ENCODE measurements around the gene PAPOLA. TPM values are rescaled to one million over a fixed set of nuclear protein-coding genes. Genes with fewer than 3 reads are reported as not detected.
A peak's percentile ranks its signal among the peaks of the same experiment; 100 is the strongest.
"Not testable (repeated sequence)": the region's sequence is repeated elsewhere in the genome, so short reads cannot be mapped to it uniquely, and the experiment has no call there.

Gene PAPOLA
- total RNA-seq, 6 experiments from 2014 or later: 68.0 to 102 (median 88.1) TPM

GRCh38 chr14:96461950-96462798 is 40.0 kb upstream of the PAPOLA start:
- no peak overlapping the region for H3K4me3 ChIP-seq
- no peaks in the 10 kb centered on the region for H3K36me3 ChIP-seq
- ATAC-seq: peak; percentile 87 to 93 (median 88)
- peak overlapping the region; percentile 40 to 83 (median 78) for H3K27ac ChIP-seq
- DNase-seq: peak in 1 of 3 donors; percentile 57
- no peaks in the 10 kb centered on the region for H3K9me3 ChIP-seq
- TF ChIP-seq POLR2A (IDR thresholded peaks at IDR 0.05) (no peak), CTCF (IDR thresholded peaks at IDR 0.05) (no peak)
- no peaks in the 10 kb centered on the region for H3K27me3 ChIP-seq
- intact Hi-C loops (cut with DNase I): no loop called here
- peaks cover 0 to 25% (median 6%) of the 10 kb centered on the region in 4 donors for H3K4me1 ChIP-seq
- 27% methylated on average over 8 of the region's 8 CpGs for WGBS (ENCODE audit: insufficient coverage, low coverage, low lambda C conversion rate, missing lambda C conversion rate)

- H3K27me3 ChIP-seq: no peaks in the 10 kb centered on the region
- no peak overlapping the region for H3K4me3 ChIP-seq
- no peak for DNase-seq
- no peaks in the 10 kb centered on the region for H3K9me3 ChIP-seq
- intact Hi-C loops (cut with DNase I): no loop called here
- no peak for ATAC-seq
- peaks cover 0 to 45% (median 10%) of the 10 kb centered on the region in 4 donors for H3K4me1 ChIP-seq
- WGBS (ENCODE audit: insufficient coverage, low coverage, low lambda C conversion rate, missing lambda C conversion rate): 91% methylated on average over 6 of the region's 7 CpGs
- H3K36me3 ChIP-seq: no peaks in the 10 kb centered on the region
- no peak for TF ChIP-seq POLR2A (IDR thresholded peaks at IDR 0.05)
- no peak for TF ChIP-seq CTCF (IDR thresholded peaks at IDR 0.05)
- H3K27ac ChIP-seq: no peak overlapping the region
These were observed 38.0 kb upstream of the PAPOLA start for GRCh38 chr14:96464136-96464535.

GRCh38 chr14:96466918-96467317 is 35.3 kb upstream of the PAPOLA start:
- TF ChIP-seq CTCF (IDR thresholded peaks at IDR 0.05) (no peak), POLR2A (IDR thresholded peaks at IDR 0.05) (no peak)
- 44% methylated on average over 3 of the region's 3 CpGs for WGBS (ENCODE audit: insufficient coverage, low coverage, low lambda C conversion rate, missing lambda C conversion rate)
- intact Hi-C loops (cut with DNase I): no loop called here
- peak overlapping the region in 2 of 3 donors; percentile 4 to 63 for H3K27ac ChIP-seq
- no peak for DNase-seq
- peaks cover 0 to 51% (median 12%) of the 10 kb centered on the region in 4 donors for H3K4me1 ChIP-seq
- peak in 2 of 4 donors; percentile 24 to 29 for ATAC-seq
- no peaks in the 10 kb centered on the region for H3K9me3 ChIP-seq
- no peaks in the 10 kb centered on the region for H3K27me3 ChIP-seq
- no peaks in the 10 kb centered on the region for H3K36me3 ChIP-seq
- H3K4me3 ChIP-seq: no peak overlapping the region

GRCh38 chr14:96470331-96470730 is 31.9 kb upstream of the PAPOLA start:
- H3K27ac ChIP-seq: no peak overlapping the region
- TF ChIP-seq CTCF (IDR thresholded peaks at IDR 0.05): no peak
- no peak for TF ChIP-seq POLR2A (IDR thresholded peaks at IDR 0.05)
- no peaks in the 10 kb centered on the region for H3K9me3 ChIP-seq
- H3K4me1 ChIP-seq: peaks cover 0 to 40% (median 9%) of the 10 kb centered on the region in 4 donors
- no peaks in the 10 kb centered on the region for H3K36me3 ChIP-seq
- DNase-seq (peak in 2 of 3 donors; percentile 27 to 60), ATAC-seq (peak; percentile 64 to 78 (median 76))
- no peak overlapping the region for H3K4me3 ChIP-seq
- 25% methylated on average over 4 of the region's 4 CpGs for WGBS (ENCODE audit: insufficient coverage, low coverage, low lambda C conversion rate, missing lambda C conversion rate)
- H3K27me3 ChIP-seq: no peaks in the 10 kb centered on the region
- intact Hi-C loops (cut with DNase I): no loop called here

GRCh38 chr14:96470967-96471366 is 31.2 kb upstream of the PAPOLA start:
- H3K27ac ChIP-seq; H3K4me3 ChIP-seq; ATAC-seq; DNase-seq; intact Hi-C loops (cut with DNase I); H3K36me3 ChIP-seq; H3K9me3 ChIP-seq; H3K27me3 ChIP-seq: not testable (repeated sequence)
- WGBS (ENCODE audit: insufficient coverage, low coverage, low lambda C conversion rate, missing lambda C conversion rate): 84% methylated on average over 4 of the region's 4 CpGs
- H3K4me1 ChIP-seq: peaks cover 0 to 40% (median 9%) of the 10 kb centered on the region in 4 donors
